HG02678 (cell line): ENCODE data around the gene H1-8.
"Not testable (repeated sequence)": the region's sequence is repeated elsewhere in the genome, so short reads cannot be mapped to it uniquely, and the experiment has no call there.

ENCODE experiments used
- ATAC-seq: cut with Tn5 transposase; IDR thresholded peaks from one replicate; pipeline ENCODE4 v1.9.1; 2021; ENCODE audit warnings: mild to moderate bottlenecking, moderate library complexity; ENCODE audit not compliant: unreplicated experiment

The H1-8 gene

GRCh38 chr3:129543156-129543790 lies at the start of gene H1-8:
Gene H1-8, plus strand, starts transcription at chr3:129543175. Its CDS starts 44 bp downstream, at chr3:129543219.
- ATAC-seq: no peak

GRCh38 chr3:129493206-129493605 lies 49.8 kb upstream of the H1-8 start:
- no peak for ATAC-seq

GRCh38 chr3:129494499-129494898 lies 48.5 kb upstream of the H1-8 start:
- ATAC-seq: not testable (repeated sequence)

DNA sequence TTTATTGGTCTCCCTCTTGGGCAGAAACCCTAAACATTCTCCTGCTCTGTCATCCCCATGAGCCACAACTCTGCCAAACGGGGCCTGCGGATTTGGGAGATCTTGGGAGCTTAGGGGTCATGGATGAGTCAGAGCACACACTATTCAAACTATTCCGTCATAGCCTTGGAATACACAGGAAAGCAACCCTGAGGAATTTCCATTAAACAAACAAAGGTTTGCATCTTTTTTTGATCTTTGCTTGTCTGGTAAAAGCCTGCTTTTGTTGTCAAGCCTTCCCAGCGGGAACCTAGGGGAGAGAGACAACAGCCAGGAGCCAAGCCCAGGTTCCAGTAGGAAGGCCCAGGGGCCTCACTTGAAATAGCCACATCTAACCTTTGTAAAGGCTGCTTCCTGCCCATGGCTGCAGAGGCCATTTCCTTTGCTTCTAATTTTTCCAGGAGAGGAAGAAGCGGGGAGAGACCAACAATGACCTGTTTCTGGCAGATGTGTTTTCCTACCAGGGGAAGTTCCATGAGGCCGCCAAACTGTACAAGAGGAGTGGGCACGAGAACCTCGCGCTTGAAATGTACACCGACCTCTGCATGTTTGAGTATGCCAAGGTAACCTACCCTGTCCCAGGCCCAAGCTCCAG lies 47.9 kb upstream of the H1-8 start:
- ATAC-seq: not testable (repeated sequence)

GRCh38 chr3:129497876-129498275 lies 45.1 kb upstream of the H1-8 start:
- not testable (repeated sequence) for ATAC-seq

DNA sequence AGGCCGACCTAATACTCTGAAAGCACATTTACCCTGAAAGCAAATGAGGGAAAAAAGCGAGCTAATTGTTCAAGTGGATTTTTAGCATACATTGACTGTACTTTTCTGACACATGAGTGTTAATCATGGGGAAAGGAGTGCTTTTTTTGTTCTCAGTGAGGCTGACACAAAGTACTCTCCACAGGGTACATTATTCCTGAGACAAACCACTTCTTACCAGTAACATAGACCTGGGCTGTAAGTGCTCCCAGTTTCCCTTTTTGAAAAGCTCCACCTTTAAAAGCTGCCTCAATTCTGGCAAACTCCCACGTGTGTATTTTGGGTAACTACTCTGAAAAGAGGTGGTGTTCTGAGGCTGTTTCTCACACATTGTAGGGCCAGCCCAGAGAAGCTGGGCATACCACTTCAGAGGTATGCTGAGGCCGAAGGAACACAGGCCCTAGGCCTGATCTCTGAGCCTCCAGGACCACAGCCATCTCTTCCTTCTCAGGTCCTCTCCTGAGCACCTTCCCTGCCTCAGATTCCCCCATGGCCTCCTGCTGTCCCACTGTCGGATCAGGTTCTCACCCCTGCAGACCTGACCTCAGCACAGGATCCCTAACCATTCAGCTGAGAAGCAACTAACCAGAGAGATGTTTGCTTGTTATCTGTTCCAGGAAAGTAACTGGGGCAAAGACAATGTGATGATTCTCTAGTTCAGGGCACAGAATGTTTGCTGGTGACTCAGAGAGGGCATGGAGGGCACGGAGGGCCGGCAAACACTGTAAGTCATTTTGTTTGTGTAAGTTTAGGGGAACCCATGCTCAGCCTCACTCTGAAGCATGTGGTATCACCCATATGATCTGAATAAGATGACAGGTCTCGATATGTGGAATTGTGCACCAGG lies 44.1 kb upstream of the H1-8 start:
- not testable (repeated sequence) for ATAC-seq

- not testable (repeated sequence) for ATAC-seq
These were observed 43.2 kb upstream of the H1-8 start for GRCh38 chr3:129499604-129500333.

GRCh38 chr3:129500334-129500658 lies 42.7 kb upstream of the H1-8 start:
- ATAC-seq: no peak

- no peak for ATAC-seq
These were observed 41.3 kb upstream of the H1-8 start for GRCh38 chr3:129501630-129502029.

GRCh38 chr3:129502641-129503408 lies 40.1 kb upstream of the H1-8 start:
- no peak for ATAC-seq

- ATAC-seq: no peak
These were observed 39.3 kb upstream of the H1-8 start for GRCh38 chr3:129503471-129504291.

DNA sequence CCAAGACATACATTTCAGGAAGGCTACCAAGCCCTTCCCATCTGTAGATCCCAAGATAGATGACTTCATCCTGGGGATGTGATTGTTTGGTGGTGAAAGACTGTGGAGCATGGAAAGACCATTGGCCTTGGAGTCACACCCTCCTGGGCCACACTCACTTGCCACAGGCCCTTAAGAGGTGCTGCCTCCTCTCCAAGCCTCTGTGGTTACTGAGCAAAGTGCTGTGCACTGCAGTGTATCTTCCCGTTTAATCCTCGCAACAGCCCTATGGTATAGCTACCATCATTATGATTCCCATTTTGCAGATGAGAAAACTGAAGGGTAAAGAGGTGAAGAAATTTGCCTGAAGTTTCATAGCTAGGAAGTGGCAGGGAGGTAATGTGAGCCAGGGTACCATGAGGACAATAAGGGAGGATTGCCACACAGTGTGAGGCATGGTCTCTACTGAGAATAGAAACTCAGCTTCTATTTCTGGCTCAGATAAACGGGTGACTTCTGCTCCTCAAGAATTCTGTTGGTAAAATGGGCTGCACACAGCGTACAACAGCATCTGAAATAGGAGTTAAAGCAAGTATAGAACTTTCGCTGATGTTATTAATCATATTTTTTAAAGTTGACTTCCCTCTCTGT lies 38.4 kb upstream of the H1-8 start:
- no peak for ATAC-seq

- ATAC-seq: no peak
These were observed 37.6 kb upstream of the H1-8 start for GRCh38 chr3:129505341-129505740.

DNA sequence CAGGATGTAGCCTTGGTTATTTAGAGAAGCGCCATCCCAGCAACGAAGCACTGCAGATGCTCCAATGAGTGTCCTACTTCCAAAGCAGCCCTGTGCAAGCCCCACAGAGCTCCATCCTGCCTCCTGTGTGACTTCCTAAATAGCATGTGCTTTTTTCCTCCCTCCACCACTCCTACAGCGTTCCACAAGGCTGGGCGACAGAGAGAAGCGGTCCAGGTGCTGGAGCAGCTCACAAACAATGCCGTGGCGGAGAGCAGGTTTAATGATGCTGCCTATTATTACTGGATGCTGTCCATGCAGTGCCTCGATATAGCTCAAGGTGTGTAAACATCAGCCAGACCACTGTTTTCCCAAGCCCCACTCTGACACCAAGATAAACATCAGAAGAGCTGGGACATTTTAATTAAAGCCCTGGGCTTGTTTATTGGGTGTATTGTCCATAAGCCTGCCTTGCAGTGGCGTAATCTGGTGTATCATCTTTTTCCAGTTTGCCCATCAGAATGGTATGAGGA lies 36.7 kb upstream of the H1-8 start:
- no peak for ATAC-seq

- ATAC-seq: no peak
These were observed 35.7 kb upstream of the H1-8 start for GRCh38 chr3:129507181-129507831.

- ATAC-seq: no peak
These were observed 30.4 kb upstream of the H1-8 start for GRCh38 chr3:129512595-129512994.

DNA sequence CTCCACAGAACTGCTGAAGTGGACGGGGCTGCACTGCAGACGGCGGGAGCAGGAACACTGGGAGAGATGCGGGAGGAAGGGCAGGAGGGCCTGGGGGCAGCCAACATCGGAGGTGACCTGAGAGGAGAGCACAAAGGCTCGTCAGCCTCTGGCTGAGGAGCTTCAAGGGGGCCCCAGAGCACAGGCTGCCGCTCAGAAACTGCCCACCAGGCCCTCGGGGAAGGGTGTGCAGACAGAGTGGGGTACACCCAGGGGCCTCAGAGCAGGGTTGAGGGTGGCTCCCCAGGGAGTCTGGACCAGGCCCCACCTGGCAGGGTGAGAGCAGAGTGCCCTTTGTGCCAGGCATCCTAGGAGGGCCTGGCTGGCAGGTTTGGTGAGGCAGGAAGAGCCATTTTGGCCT lies 29.3 kb upstream of the H1-8 start:
- ATAC-seq: no peak

DNA sequence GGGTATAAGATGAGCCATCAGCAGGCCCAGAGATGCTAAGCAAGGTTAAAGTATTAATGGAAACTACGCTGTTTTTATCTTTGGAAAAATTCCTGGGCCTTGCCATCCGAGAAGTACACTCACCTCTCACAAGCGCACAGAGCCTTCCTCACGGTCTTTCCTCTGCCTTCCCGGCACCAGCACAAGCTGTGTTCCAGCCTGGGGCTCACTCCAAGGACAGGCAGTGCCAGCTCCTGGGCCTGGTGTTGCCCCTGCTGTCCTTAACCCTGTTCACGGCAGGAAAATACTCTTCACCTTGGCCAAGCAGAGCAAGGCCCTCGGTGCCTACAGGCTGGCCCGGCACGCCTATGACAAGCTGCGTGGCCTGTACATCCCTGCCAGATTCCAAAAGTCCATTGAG lies 28.9 kb upstream of the H1-8 start:
- ATAC-seq: no peak
